DMS153 treated with DMSO at 0.1 percent for 48 hours (cell line): ENCODE data around the gene ZNF628.

Experiments
- DNase-seq: peaks from one replicate; lab custom pipeline; 2025; ENCODE audit not compliant: unreplicated experiment; lab: John Stamatoyannopoulos, UW

Gene ZNF628

GRCh38 chr19:55449469-55449868, 26.9 kb upstream of the ZNF628 start:
- no peak for DNase-seq

GRCh38 chr19:55451163-55451964, 25.1 kb upstream of the ZNF628 start:
- DNase-seq = no peak

- no peak for DNase-seq
Measured at GRCh38 chr19:55451965-55452748, 24.3 kb upstream of the ZNF628 start.

GRCh38 chr19:55452749-55453346, 23.6 kb upstream of the ZNF628 start:
- peak; percentile 66 for DNase-seq

- DNase-seq = no peak
Measured at GRCh38 chr19:55453511-55454260, 22.7 kb upstream of the ZNF628 start.

GRCh38 chr19:55454787-55455243, 21.6 kb upstream of the ZNF628 start:
- peak; percentile 28 for DNase-seq

- no peak for DNase-seq
Measured at GRCh38 chr19:55455576-55456235, 20.7 kb upstream of the ZNF628 start.

GRCh38 chr19:55456347-55456746, 20.1 kb upstream of the ZNF628 start:
- DNase-seq = no peak

GRCh38 chr19:55457683-55458457, 18.5 kb upstream of the ZNF628 start:
- no peak for DNase-seq

GRCh38 chr19:55459551-55459949, 16.9 kb upstream of the ZNF628 start:
- DNase-seq = no peak

GRCh38 chr19:55459950-55460657, 16.3 kb upstream of the ZNF628 start:
- no peak for DNase-seq

- DNase-seq = peak; percentile 11
Measured at GRCh38 chr19:55460670-55461258, 15.7 kb upstream of the ZNF628 start.

GRCh38 chr19:55461259-55461973, 15.0 kb upstream of the ZNF628 start, which contains the start of gene ISOC2:
TSS of gene ISOC2 (minus strand) at chr19:55461642. CDS start at chr19:55456486, 5,156 bp downstream.
- peak; percentile 98 for DNase-seq

- DNase-seq = no peak
Measured at GRCh38 chr19:55461974-55462626, 14.3 kb upstream of the ZNF628 start.

- no peak for DNase-seq
Measured at GRCh38 chr19:55462722-55463121, 13.7 kb upstream of the ZNF628 start.

- no peak for DNase-seq
Measured at GRCh38 chr19:55463583-55464031, 12.8 kb upstream of the ZNF628 start.

GRCh38 chr19:55464039-55464661, 12.3 kb upstream of the ZNF628 start:
- no peak for DNase-seq
